Peyer's patch (tissue), 4 donors: ENCODE results near the gene RFX2.

Experiments used
- POLR2A ChIP-seq, 2 donors: fragments of 450-650 bp; IDR thresholded peaks; one replicate each; pipeline ENCODE4 v1.5.1; 2017; ENCODE audit warnings: antibody characterized with exemption in 2 of 2, mild to moderate bottlenecking in 2 of 2, moderate library complexity in 2 of 2
- TF ChIP-seq, protein P1 (sequence below), 6 experiments: fragments of 450-650 bp in 4 of 6; fragments of 200-600 bp in 2 of 6; sonication (generic) in 1 of 6; IDR thresholded peaks; one replicate each; pipeline ENCODE4 v1.5.1; 2017 to 2019; ENCODE audit warnings: antibody characterized with exemption in 6 of 6, mild to moderate bottlenecking in 3 of 6, moderate library complexity in 1 of 6

DNA sequence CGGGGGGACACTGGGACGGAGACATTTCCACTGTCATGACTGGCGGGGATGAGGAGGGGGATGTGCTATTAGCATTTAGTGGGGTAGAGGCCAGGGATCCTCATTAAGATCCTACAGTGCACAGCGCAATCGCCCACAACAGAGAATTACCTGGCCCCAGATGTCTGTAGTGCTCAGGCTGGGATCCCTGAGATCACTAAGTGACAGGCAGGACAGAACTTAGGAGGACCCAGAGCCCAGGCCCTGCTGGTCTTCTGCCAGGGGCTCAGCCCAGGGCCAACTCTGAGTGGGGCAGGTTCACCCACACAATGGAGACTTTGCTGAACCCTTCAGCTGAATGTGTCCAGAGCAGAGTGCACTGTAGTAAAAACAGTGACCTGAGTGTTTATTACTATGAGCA is 136.9 kb downstream of the RFX2 start:
- TF ChIP-seq, protein P1, sequence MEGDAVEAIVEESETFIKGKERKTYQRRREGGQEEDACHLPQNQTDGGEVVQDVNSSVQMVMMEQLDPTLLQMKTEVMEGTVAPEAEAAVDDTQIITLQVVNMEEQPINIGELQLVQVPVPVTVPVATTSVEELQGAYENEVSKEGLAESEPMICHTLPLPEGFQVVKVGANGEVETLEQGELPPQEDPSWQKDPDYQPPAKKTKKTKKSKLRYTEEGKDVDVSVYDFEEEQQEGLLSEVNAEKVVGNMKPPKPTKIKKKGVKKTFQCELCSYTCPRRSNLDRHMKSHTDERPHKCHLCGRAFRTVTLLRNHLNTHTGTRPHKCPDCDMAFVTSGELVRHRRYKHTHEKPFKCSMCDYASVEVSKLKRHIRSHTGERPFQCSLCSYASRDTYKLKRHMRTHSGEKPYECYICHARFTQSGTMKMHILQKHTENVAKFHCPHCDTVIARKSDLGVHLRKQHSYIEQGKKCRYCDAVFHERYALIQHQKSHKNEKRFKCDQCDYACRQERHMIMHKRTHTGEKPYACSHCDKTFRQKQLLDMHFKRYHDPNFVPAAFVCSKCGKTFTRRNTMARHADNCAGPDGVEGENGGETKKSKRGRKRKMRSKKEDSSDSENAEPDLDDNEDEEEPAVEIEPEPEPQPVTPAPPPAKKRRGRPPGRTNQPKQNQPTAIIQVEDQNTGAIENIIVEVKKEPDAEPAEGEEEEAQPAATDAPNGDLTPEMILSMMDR (IDR thresholded peaks at IDR 0.05) = no peak
- TF ChIP-seq POLR2A (IDR thresholded peaks at IDR 0.05) = no peak
